Retinal pigment epithelial cell (primary cell): Measurements from ENCODE around the gene PELI2.
A peak's percentile ranks its signal among the peaks of the same experiment; 100 is the strongest.

ENCODE experiments used
- DNase-seq: peaks from one replicate; pipeline ENCODE4 v3.0.0-alpha.2; 2010; ENCODE audit warnings: low read depth
- H3K4me3 ChIP-seq: 2 replicates; pipeline ENCODE4 v1.5.1; 2011; ENCODE audit warnings: mild to moderate bottlenecking, low read length, control low read depth, moderate library complexity
- CTCF ChIP-seq: conservative IDR thresholded peaks from 2 replicates; pipeline ENCODE4 v1.5.1; 2011; ENCODE audit warnings: low read depth, low read length, control low read depth, inconsistent platforms

Gene PELI2

DNA sequence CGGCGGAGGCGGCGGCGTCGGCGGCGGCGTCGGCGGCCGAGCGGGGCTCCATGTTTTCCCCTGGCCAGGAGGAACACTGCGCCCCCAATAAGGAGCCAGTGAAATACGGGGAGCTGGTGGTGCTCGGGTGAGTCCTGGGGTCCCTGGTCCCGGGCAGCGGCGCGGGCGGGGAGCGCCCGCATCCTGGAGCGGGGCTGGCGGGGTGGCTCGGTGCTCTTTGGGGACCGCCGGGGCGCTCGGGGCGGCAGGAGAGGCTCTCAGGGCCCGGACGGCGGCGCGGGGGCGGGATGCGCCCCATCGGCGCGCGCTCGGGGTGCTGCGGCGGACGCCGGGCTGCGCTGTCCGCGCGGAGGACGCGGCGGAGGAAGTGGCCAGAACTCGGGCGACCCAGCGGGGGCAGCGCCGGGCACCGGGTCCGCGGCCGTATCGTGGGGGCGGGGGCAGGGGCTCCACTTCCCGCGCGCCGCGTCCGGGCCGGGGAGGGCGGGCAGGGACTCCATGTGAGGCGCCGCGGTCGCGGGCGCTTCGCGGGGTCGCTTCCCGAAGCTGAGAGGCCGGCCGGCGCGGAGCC lies 485 bp downstream of the PELI2 start:
- no peak for TF ChIP-seq CTCF
- no peak for DNase-seq
- H3K4me3 ChIP-seq, result peak overlapping the region; percentile 65

DNA sequence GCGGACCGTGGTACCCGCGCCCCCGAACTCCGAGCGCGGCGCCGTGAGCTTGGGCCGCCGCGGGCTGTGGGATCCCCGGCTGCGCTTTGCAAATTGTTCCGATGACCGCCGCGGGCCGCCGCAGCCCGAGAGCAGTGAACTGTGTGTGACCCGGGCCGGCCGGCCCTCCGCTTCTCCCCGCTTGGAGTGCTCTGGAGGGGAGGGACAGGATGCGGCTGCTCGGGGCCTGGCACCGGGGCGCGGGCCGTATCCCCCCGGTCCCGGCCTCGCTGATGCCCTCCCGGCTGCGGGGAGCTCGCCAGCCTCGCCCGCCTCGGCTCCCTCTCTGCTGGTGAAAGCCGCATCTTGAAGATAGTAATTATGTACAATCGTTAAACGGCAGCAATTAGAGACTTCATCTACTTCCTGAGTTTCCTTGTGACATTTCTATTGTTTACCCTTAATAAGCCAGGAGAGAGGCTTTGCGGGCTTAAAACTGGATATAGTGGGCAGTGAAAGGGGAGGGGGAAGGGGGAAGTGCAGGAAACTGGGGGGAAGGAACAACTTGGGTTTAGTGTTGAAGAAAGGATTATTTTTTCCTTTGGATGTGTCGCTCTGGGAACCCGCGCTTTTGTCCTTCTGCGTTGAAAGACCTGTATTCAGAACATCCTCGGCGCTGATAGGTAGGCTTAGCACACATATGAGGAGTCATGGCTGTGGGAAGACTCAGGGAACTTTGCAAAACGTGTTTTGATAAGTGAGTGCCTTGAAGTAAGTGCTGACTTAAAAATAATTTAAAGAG lies 1.2 kb downstream of the PELI2 start:
- DNase-seq, result no peak
- TF ChIP-seq CTCF, result no peak
- H3K4me3 ChIP-seq, result peak overlapping the region; percentile 65

DNA sequence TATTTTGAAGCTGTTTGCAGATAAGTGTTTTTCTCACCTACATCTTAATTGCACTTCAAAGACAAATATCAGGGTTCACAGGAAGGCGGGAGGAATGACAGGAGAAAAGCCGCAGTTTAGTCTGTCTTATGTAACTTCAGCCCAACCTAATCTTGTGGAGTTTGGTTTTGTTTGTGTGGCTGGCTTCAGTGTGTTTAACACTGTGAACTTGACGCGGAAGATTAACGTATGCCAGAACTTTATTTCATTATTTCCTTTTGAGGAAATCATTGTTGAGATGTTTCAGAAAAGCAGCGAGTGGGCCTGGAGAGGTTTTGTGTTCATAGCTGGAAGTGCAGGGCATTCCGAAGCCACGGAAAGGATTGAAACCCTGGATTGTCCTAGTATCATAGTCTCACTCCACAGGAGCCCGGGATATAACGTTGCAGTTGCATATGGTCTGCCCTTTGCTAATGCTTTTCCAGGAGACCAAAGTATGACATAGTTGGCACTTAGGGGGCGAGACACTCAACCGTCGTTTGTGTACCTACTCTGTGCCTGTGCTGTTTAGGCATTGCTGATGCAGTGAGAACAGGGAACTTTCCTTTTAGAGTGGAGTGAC lies 2.0 kb downstream of the PELI2 start:
- H3K4me3 ChIP-seq, result peak overlapping the region; percentile 65
- TF ChIP-seq CTCF, result peak; percentile 1
- DNase-seq, result no peak

- DNase-seq, result no peak
- H3K4me3 ChIP-seq, result no peak overlapping the region
- no peak for TF ChIP-seq CTCF
Measured at GRCh38 chr14:56121816-56122215, 3.6 kb downstream of the PELI2 start.

DNA sequence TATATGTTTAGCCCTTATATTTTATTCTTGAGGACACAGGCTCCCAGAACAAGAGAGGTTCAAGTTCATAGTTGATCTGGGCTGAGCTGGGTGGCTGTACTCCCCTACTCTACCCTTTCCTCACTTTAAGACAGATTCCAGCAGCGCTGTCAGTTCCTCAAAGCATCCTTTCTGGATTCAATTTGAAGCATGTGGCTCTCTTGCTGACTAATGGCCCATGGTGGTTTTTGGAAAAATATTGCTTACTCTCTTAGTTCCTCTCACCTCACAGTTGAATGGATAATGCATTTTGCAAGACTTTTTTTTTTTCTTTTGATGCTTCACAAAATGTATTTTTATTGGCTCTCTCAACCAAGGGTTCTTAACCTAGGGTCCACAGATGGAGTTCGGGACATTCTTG lies 4.1 kb downstream of the PELI2 start:
- no peak overlapping the region for H3K4me3 ChIP-seq
- DNase-seq, result no peak
- TF ChIP-seq CTCF, result no peak

DNA sequence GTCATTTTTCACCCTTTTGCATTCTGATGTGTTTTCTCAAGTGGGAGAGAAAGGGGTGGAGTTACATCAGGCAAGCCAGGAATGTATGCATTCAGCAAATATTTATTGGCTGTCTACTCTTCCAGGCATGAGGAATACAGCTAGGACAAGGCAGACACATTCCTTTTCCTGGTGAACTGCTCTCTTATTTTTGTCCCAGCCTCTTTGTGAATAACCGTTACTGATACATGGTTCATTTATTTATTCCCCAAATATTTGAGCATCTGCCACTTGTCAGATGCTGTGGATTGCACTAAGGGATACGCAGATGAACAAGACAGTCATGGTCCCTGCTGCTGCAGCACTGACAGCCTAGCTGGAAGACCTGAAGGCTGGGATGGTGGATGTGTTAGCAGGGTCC lies 6.1 kb downstream of the PELI2 start:
- no peak for DNase-seq
- no peak for TF ChIP-seq CTCF
- H3K4me3 ChIP-seq, result no peak overlapping the region
